HEK293 (cell line): ENCODE data around the gene SCO1.

ENCODE experiments used
- CTCF ChIA-PET: fragments of 350-600 bp; formaldehyde crosslinking; extraction: SDS; loops from one replicate; lab custom pipeline; 2021; ENCODE audit warnings: antibody characterized with exemption; lab: Yijun Ruan, JAX
- POLR2A ChIA-PET: fragments of 300-600 bp; formaldehyde crosslinking; extraction: SDS; loops from one replicate; lab custom pipeline; 2020; ENCODE audit warnings: antibody characterized with exemption, inconsistent platforms; lab: Yijun Ruan, JAX
- H3K27ac ChIP-seq: fragments of 200-500 bp; sonication (Bioruptor generic); 2 replicates; pipeline ENCODE4 v1.5.1; 2014; ENCODE audit warnings: low read depth, low read length, control low read depth, inconsistent platforms; ENCODE audit errors: extremely low read depth
- H3K36me3 ChIP-seq, 2 experiments: fragments of 200-500 bp in 1 of 2; sonication (Bioruptor generic) in 1 of 2; 1 replicate in 1 of 2; 2 replicates in 1 of 2; pipeline ENCODE4 v1.5.1; 2014 to 2017; ENCODE audit warnings: inconsistent platforms in 2 of 2, low read length in 2 of 2; ENCODE audit not compliant: control insufficient read depth in 2 of 2, insufficient read depth in 1 of 2
- H3K4me1 ChIP-seq: fragments of 200-500 bp; sonication (Bioruptor generic); 2 replicates; pipeline ENCODE4 v1.5.1; 2014; ENCODE audit warnings: mild to moderate bottlenecking, low read length, inconsistent platforms; ENCODE audit not compliant: control insufficient read depth, insufficient read depth
- H3K4me3 ChIP-seq: 2 replicates; pipeline ENCODE4 v1.5.1; 2011; ENCODE audit warnings: low read depth, mild to moderate bottlenecking, control low read depth, low read length, moderate library complexity
- H3K9me3 ChIP-seq: fragments of 200-500 bp; sonication (Bioruptor generic); 2 replicates; pipeline ENCODE4 v1.5.1; 2014; ENCODE audit warnings: low read depth, low read length, inconsistent platforms; ENCODE audit not compliant: control insufficient read depth, insufficient read depth
- EGR2 ChIP-seq: fragments of 450-650 bp; formaldehyde crosslinking; IDR thresholded peaks from 2 replicates; pipeline ENCODE4 v1.5.1; 2016; ENCODE audit warnings: low read depth, missing biosample characterization, missing genetic modification characterization
- SCRT1 ChIP-seq: fragments of 450-650 bp; formaldehyde crosslinking; IDR thresholded peaks from 2 replicates; pipeline ENCODE4 v1.5.1; 2016; ENCODE audit warnings: missing biosample characterization, missing genetic modification characterization, borderline replicate concordance
- SP2 ChIP-seq: fragments of 450-650 bp; formaldehyde crosslinking; IDR thresholded peaks from 2 replicates; pipeline ENCODE4 v1.5.1; 2016; ENCODE audit warnings: missing biosample characterization, missing genetic modification characterization
- ZNF133 ChIP-seq: fragments of 450-650 bp; formaldehyde crosslinking; IDR thresholded peaks from 2 replicates; pipeline ENCODE4 v1.5.1; 2016; ENCODE audit warnings: missing biosample characterization, missing genetic modification characterization
- ZNF350 ChIP-seq: fragments of 450-650 bp; formaldehyde crosslinking; IDR thresholded peaks from 2 replicates; pipeline ENCODE4 v1.5.0; 2017; ENCODE audit warnings: missing biosample characterization, mild to moderate bottlenecking, missing genetic modification characterization
- ZNF366 ChIP-seq: fragments of 450-650 bp; formaldehyde crosslinking; conservative IDR thresholded peaks from 2 replicates; pipeline ENCODE4 v1.5.1; 2016; ENCODE audit warnings: missing biosample characterization, missing genetic modification characterization
- ZNF423 ChIP-seq: fragments of 450-650 bp; formaldehyde crosslinking; IDR thresholded peaks from 2 replicates; pipeline ENCODE4 v1.5.1; 2016; ENCODE audit warnings: missing biosample characterization, missing genetic modification characterization
- ZNF518A ChIP-seq: fragments of 450-650 bp; formaldehyde crosslinking; conservative IDR thresholded peaks from 2 replicates; pipeline ENCODE4 v1.5.1; 2016; ENCODE audit warnings: low read depth, missing biosample characterization, missing genetic modification characterization
- ZNF521 ChIP-seq: fragments of 450-650 bp; formaldehyde crosslinking; IDR thresholded peaks from 2 replicates; pipeline ENCODE4 v1.5.1; 2017; ENCODE audit warnings: missing biosample characterization, mild to moderate bottlenecking, missing genetic modification characterization
- ZNF530 ChIP-seq: fragments of 450-650 bp; formaldehyde crosslinking; IDR thresholded peaks from 2 replicates; pipeline ENCODE4 v1.5.1; 2016; ENCODE audit warnings: low read depth, missing biosample characterization, missing genetic modification characterization
- ZNF600 ChIP-seq: fragments of 450-650 bp; formaldehyde crosslinking; IDR thresholded peaks from 2 replicates; pipeline ENCODE4 v1.5.1; 2016; ENCODE audit warnings: missing biosample characterization, missing genetic modification characterization
- ZNF610 ChIP-seq: fragments of 450-650 bp; formaldehyde crosslinking; IDR thresholded peaks from 2 replicates; pipeline ENCODE4 v1.5.1; 2016; ENCODE audit warnings: missing biosample characterization, missing genetic modification characterization, borderline replicate concordance
- ZNF664 ChIP-seq: fragments of 450-650 bp; formaldehyde crosslinking; IDR thresholded peaks from 2 replicates; pipeline ENCODE4 v1.5.1; 2016; ENCODE audit warnings: missing biosample characterization, missing genetic modification characterization
- ZNF704 ChIP-seq: fragments of 450-650 bp; formaldehyde crosslinking; IDR thresholded peaks from 2 replicates; pipeline ENCODE4 v1.5.1; 2016; ENCODE audit warnings: missing biosample characterization, missing genetic modification characterization
- ZNF76 ChIP-seq: fragments of 450-650 bp; formaldehyde crosslinking; IDR thresholded peaks from 2 replicates; pipeline ENCODE4; 2016; ENCODE audit warnings: low read depth, missing biosample characterization, missing genetic modification characterization, borderline replicate concordance
- ZSCAN4 ChIP-seq: fragments of 450-650 bp; formaldehyde crosslinking; IDR thresholded peaks from 2 replicates; pipeline ENCODE4 v1.5.1; 2017; ENCODE audit warnings: missing biosample characterization, missing genetic modification characterization
- ZXDB ChIP-seq: fragments of 450-650 bp; formaldehyde crosslinking; IDR thresholded peaks from 2 replicates; pipeline ENCODE4 v1.5.1; 2016; ENCODE audit warnings: missing biosample characterization, missing genetic modification characterization
- TF ChIP-seq, protein P1 (sequence below): fragments of 450-650 bp; formaldehyde crosslinking; IDR thresholded peaks from 2 replicates; pipeline ENCODE4 v1.5.1; 2016; ENCODE audit warnings: missing biosample characterization, missing genetic modification characterization
- TF ChIP-seq, protein P2 (sequence below): fragments of 450-650 bp; formaldehyde crosslinking; IDR thresholded peaks from 2 replicates; pipeline ENCODE4 v1.5.1; 2016; ENCODE audit warnings: missing biosample characterization, missing genetic modification characterization

The SCO1 gene

GRCh38 chr17:10738521-10739258 lies 41.4 kb upstream of the SCO1 start:
- H3K4me1 ChIP-seq = no peaks in the 10 kb centered on the region
- POLR2A ChIA-PET = interaction anchor here (0.9 kb wide), 1 partner anchor 47 kb away, joined by 11 read pairs; no protein-coding TSS in a partner anchor
- H3K27ac ChIP-seq = no peak overlapping the region
- no peak overlapping the region for H3K4me3 ChIP-seq
- 0 out of 2 replicates have a peak, but pooled peaks have one; percentile 12 for TF ChIP-seq EGR2 (tag by site-specific recombination)
- TF ChIP-seq, protein P1, sequence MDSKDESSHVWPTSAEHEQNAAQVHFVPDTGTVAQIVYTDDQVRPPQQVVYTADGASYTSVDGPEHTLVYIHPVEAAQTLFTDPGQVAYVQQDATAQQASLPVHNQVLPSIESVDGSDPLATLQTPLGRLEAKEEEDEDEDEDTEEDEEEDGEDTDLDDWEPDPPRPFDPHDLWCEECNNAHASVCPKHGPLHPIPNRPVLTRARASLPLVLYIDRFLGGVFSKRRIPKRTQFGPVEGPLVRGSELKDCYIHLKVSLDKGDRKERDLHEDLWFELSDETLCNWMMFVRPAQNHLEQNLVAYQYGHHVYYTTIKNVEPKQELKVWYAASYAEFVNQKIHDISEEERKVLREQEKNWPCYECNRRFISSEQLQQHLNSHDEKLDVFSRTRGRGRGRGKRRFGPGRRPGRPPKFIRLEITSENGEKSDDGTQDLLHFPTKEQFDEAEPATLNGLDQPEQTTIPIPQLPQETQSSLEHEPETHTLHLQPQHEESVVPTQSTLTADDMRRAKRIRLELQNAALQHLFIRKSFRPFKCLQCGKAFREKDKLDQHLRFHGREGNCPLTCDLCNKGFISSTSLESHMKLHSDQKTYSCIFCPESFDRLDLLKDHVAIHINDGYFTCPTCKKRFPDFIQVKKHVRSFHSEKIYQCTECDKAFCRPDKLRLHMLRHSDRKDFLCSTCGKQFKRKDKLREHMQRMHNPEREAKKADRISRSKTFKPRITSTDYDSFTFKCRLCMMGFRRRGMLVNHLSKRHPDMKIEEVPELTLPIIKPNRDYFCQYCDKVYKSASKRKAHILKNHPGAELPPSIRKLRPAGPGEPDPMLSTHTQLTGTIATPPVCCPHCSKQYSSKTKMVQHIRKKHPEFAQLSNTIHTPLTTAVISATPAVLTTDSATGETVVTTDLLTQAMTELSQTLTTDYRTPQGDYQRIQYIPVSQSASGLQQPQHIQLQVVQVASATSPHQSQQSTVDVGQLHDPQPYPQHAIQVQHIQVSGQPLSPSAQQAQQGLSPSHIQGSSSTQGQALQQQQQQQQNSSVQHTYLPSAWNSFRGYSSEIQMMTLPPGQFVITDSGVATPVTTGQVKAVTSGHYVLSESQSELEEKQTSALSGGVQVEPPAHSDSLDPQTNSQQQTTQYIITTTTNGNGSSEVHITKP (tag by site-specific recombination) = no peak
- TF ChIP-seq ZNF366 (tag by site-specific recombination) = peak; percentile 75
- no peak for TF ChIP-seq ZNF350 (tag by site-specific recombination)
- no peak for TF ChIP-seq ZNF423
- TF ChIP-seq, all 188 proteins: peak for 2
- CTCF ChIA-PET = interaction anchor here (0.6 to 5.3 kb wide), 7 partner anchors 10 to 468 kb away, joined by 3 to 93 read pairs (median 6); no protein-coding TSS in a partner anchor
- no peaks in the 10 kb centered on the region for H3K36me3 ChIP-seq
- no peaks in the 10 kb centered on the region for H3K9me3 ChIP-seq

GRCh38 chr17:10737736-10738135 lies 40.4 kb upstream of the SCO1 start:
- CTCF ChIA-PET = interaction anchor here (0.5 to 5.3 kb wide), 40 partner anchors 11 to 1360 kb away, joined by 3 to 93 read pairs (median 5); partner anchors contain the start of gene PIRT
- POLR2A ChIA-PET = no interaction called here
- Histone ChIP-seq H3K4me3 (no peak overlapping the region), H3K9me3 (no peaks in the 10 kb centered on the region), H3K27ac (no peak overlapping the region), H3K4me1 (no peaks in the 10 kb centered on the region), H3K36me3 (no peaks in the 10 kb centered on the region)
- no peak for TF ChIP-seq SP2
- no peak for TF ChIP-seq ZNF133 (tag by site-specific recombination)
- no peak for TF ChIP-seq ZNF521 (tag by site-specific recombination)
- TF ChIP-seq ZNF600 = no peak
- no peak for TF ChIP-seq ZNF704 (tag by site-specific recombination)
- TF ChIP-seq, protein P2, sequence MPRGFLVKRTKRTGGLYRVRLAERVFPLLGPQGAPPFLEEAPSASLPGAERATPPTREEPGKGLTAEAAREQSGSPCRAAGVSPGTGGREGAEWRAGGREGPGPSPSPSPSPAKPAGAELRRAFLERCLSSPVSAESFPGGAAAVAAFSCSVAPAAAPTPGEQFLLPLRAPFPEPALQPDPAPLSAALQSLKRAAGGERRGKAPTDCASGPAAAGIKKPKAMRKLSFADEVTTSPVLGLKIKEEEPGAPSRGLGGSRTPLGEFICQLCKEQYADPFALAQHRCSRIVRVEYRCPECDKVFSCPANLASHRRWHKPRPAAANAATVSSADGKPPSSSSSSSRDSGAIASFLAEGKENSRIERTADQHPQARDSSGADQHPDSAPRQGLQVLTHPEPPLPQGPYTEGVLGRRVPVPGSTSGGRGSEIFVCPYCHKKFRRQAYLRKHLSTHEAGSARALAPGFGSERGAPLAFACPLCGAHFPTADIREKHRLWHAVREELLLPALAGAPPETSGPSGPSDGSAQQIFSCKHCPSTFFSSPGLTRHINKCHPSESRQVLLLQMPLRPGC (tag by site-specific recombination) = no peak
- TF ChIP-seq ZNF664 = no peak
- TF ChIP-seq ZNF610 = no peak
- no peak for TF ChIP-seq ZNF76
- no peak for TF ChIP-seq ZNF518A (tag by site-specific recombination)
- no peak for TF ChIP-seq ZNF530
- no peak for TF ChIP-seq ZXDB (tag by site-specific recombination)
- no peak for TF ChIP-seq SCRT1 (tag by site-specific recombination)
- no peak for TF ChIP-seq ZSCAN4 (tag by site-specific recombination)
- TF ChIP-seq, all 188 proteins: peak for 0
